ENCODE data around the gene PRODH2. TPM values are rescaled to one million over a fixed set of nuclear protein-coding genes. Genes with fewer than 3 reads are reported as not detected.

Gene PRODH2
- total RNA-seq, 2 donors from 2014 or later: not detected

- 87% methylated on average over 5 of the region's 5 CpGs for WGBS
- Histone ChIP-seq H3K27ac (no peak overlapping the region), H3K27me3 (replicated peaks; ENCODE audit: insufficient read depth) (no peaks in the 10 kb centered on the region), H3K4me1 (replicated peaks) (no peaks in the 10 kb centered on the region), H3K4me3 (no peak overlapping the region), H3K9me3 (no peaks in the 10 kb centered on the region), H3K36me3 (no peaks in the 10 kb centered on the region)
- no peak for TF ChIP-seq POLR2AphosphoS5 (IDR thresholded peaks at IDR 0.05)
- no peak for TF ChIP-seq CTCF (IDR thresholded peaks at IDR 0.05)
- no peak for TF ChIP-seq POLR2A (IDR thresholded peaks at IDR 0.05)
- DNase-seq (ENCODE audit: low spot score): no peak
- intact Hi-C loops (cut with DNase I): no loop called here
Measured at GRCh38 chr19:35807633-35808032, 5.0 kb downstream of the PRODH2 start.

GRCh38 chr19:35806597-35806996, 6.0 kb downstream of the PRODH2 start:
- Histone ChIP-seq H3K9me3 (no peaks in the 10 kb centered on the region), H3K36me3 (no peaks in the 10 kb centered on the region), H3K27me3 (replicated peaks; ENCODE audit: insufficient read depth) (no peaks in the 10 kb centered on the region), H3K4me1 (replicated peaks) (no peaks in the 10 kb centered on the region), H3K4me3 (no peak overlapping the region), H3K27ac (no peak overlapping the region)
- DNase-seq (ENCODE audit: low spot score): no peak
- WGBS: 80% methylated on average over 18 of the region's 18 CpGs
- TF ChIP-seq CTCF (IDR thresholded peaks at IDR 0.05): no peak
- TF ChIP-seq POLR2A (IDR thresholded peaks at IDR 0.05): no peak
- TF ChIP-seq POLR2AphosphoS5 (IDR thresholded peaks at IDR 0.05): no peak
- intact Hi-C loops (cut with DNase I): no loop called here

GRCh38 chr19:35805526-35806102, 7.0 kb downstream of the PRODH2 start:
- TF ChIP-seq POLR2A (IDR thresholded peaks at IDR 0.05) (no peak), POLR2AphosphoS5 (IDR thresholded peaks at IDR 0.05) (no peak), CTCF (IDR thresholded peaks at IDR 0.05) (no peak)
- intact Hi-C loops (cut with DNase I): no loop called here
- Histone ChIP-seq H3K36me3 (no peaks in the 10 kb centered on the region), H3K4me3 (no peak overlapping the region), H3K27ac (no peak overlapping the region), H3K4me1 (replicated peaks) (no peaks in the 10 kb centered on the region), H3K27me3 (replicated peaks; ENCODE audit: insufficient read depth) (no peaks in the 10 kb centered on the region), H3K9me3 (no peaks in the 10 kb centered on the region)
- no peak for DNase-seq (ENCODE audit: low spot score)
- 62% methylated on average over 5 of the region's 5 CpGs for WGBS

- no peak for DNase-seq (ENCODE audit: low spot score)
- peaks cover 2% of the 10 kb centered on the region for H3K4me1 ChIP-seq (replicated peaks)
- H3K27me3 ChIP-seq (replicated peaks; ENCODE audit: insufficient read depth): peaks cover 7% of the 10 kb centered on the region
- H3K36me3 ChIP-seq: no peaks in the 10 kb centered on the region
- H3K4me3 ChIP-seq: no peak overlapping the region
- no peak for TF ChIP-seq POLR2A (IDR thresholded peaks at IDR 0.05)
- TF ChIP-seq CTCF (IDR thresholded peaks at IDR 0.05): no peak
- TF ChIP-seq POLR2AphosphoS5 (IDR thresholded peaks at IDR 0.05): no peak
- no peak overlapping the region for H3K27ac ChIP-seq
- 66% methylated on average over 3 of the region's 3 CpGs for WGBS
- intact Hi-C loops (cut with DNase I): no loop called here
- H3K9me3 ChIP-seq: no peaks in the 10 kb centered on the region
Measured at GRCh38 chr19:35801828-35802227, 10.8 kb downstream of the PRODH2 start.

- intact Hi-C loops (cut with DNase I): no loop called here
- H3K4me1 ChIP-seq (replicated peaks): peaks cover 2% of the 10 kb centered on the region
- no peaks in the 10 kb centered on the region for H3K36me3 ChIP-seq
- TF ChIP-seq CTCF (IDR thresholded peaks at IDR 0.05): no peak
- no peak for TF ChIP-seq POLR2AphosphoS5 (IDR thresholded peaks at IDR 0.05)
- no peak for TF ChIP-seq POLR2A (IDR thresholded peaks at IDR 0.05)
- 5% methylated on average over 15 of the region's 15 CpGs for WGBS
- peaks cover 12% of the 10 kb centered on the region for H3K27me3 ChIP-seq (replicated peaks; ENCODE audit: insufficient read depth)
- no peak overlapping the region for H3K4me3 ChIP-seq
- H3K27ac ChIP-seq: no peak overlapping the region
- H3K9me3 ChIP-seq: no peaks in the 10 kb centered on the region
- DNase-seq (ENCODE audit: low spot score): no peak
Measured at GRCh38 chr19:35797663-35798062, 15.0 kb downstream of the PRODH2 start.

Measured in prostate gland (tissue), 2 donors.